OCI-LY7 (cell line): ENCODE data around the gene ZNF850.
"Not testable (repeated sequence)": the region's sequence is repeated elsewhere in the genome, so short reads cannot be mapped to it uniquely, and the experiment has no call there.

ENCODE experiments used
- EZH2phosphoT487 ChIP-seq: fragments of 200-600 bp; sonication (generic); IDR thresholded peaks from 2 replicates; pipeline ENCODE4 v1.6.1; 2018; ENCODE audit warnings: low read depth, borderline replicate concordance, mild to moderate bottlenecking, mixed run types, antibody characterized with exemption, low read length, moderate library complexity, mixed read lengths
- TF ChIP-seq, protein P1 (sequence below): fragments of 200-600 bp; sonication (generic); conservative IDR thresholded peaks from 2 replicates; pipeline ENCODE4 v1.5.1; 2014; ENCODE audit warnings: mild to moderate bottlenecking, antibody characterized with exemption, low read length, moderate library complexity, mixed read lengths

DNA sequence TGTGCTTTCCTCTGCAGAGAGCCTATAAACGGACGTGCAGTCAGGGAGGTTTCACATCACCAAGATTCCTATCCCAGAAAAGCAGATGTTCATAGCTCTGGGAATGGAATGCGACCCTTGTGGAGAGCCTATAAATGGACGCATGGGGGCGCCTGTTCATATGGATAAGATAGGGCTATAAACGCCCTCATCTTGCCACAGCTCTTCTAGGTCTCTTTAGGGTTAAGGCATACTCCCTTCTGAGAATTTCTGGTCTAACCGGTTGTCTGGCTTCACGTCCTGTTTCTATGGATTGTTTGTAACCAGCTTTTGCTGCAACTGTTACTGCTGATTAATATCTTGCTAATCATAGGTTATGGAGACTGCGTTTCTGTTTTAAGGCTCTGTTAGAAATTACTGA, 36.4 kb downstream of the ZNF850 start:
- TF ChIP-seq, protein P1, sequence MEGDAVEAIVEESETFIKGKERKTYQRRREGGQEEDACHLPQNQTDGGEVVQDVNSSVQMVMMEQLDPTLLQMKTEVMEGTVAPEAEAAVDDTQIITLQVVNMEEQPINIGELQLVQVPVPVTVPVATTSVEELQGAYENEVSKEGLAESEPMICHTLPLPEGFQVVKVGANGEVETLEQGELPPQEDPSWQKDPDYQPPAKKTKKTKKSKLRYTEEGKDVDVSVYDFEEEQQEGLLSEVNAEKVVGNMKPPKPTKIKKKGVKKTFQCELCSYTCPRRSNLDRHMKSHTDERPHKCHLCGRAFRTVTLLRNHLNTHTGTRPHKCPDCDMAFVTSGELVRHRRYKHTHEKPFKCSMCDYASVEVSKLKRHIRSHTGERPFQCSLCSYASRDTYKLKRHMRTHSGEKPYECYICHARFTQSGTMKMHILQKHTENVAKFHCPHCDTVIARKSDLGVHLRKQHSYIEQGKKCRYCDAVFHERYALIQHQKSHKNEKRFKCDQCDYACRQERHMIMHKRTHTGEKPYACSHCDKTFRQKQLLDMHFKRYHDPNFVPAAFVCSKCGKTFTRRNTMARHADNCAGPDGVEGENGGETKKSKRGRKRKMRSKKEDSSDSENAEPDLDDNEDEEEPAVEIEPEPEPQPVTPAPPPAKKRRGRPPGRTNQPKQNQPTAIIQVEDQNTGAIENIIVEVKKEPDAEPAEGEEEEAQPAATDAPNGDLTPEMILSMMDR, result not testable (repeated sequence)
- TF ChIP-seq EZH2phosphoT487, result not testable (repeated sequence)
